Stimulated activated CD4-positive, alpha-beta T cell treated with anti-CD3 and anti-CD28 coated beads, Interleukin-1b, Interleukin-23, amount 100 ng/mL, for 1 hour (primary cell): Measurements from ENCODE around the gene KIAA0319L.

Experiments
- DNase-seq, 2 donors: peaks; one replicate each; pipeline ENCODE4 v3.0.0-alpha.2; 2020; ENCODE audit warnings: low read depth in 2 of 2

Gene KIAA0319L

GRCh38 chr1:35563166-35563565 lies 6.0 kb upstream of the KIAA0319L start:
- no peak for DNase-seq

GRCh38 chr1:35561972-35562680 lies 4.9 kb upstream of the KIAA0319L start:
- no peak for DNase-seq

GRCh38 chr1:35561297-35561971 lies 4.2 kb upstream of the KIAA0319L start:
- DNase-seq, result no peak

- no peak for DNase-seq
Observed at GRCh38 chr1:35560256-35561225, 3.3 kb upstream of the KIAA0319L start.

GRCh38 chr1:35559317-35559944 lies 2.2 kb upstream of the KIAA0319L start:
- no peak for DNase-seq

GRCh38 chr1:35558374-35559316 lies 1.4 kb upstream of the KIAA0319L start:
- no peak for DNase-seq

GRCh38 chr1:35557611-35558373 lies 589 bp upstream of the KIAA0319L start, which contains the start of gene NCDN:
TSS of gene NCDN (plus strand) at chr1:35557799. CDS start at chr1:35558191, 392 bp downstream.
- DNase-seq, result peak; percentile 83 to 89

GRCh38 chr1:35556484-35557117 lies 602 bp downstream of the KIAA0319L start:
- no peak for DNase-seq

- DNase-seq, result no peak
Observed at GRCh38 chr1:35555601-35556477, 1.4 kb downstream of the KIAA0319L start.

GRCh38 chr1:35555212-35555584 lies 2.0 kb downstream of the KIAA0319L start:
- no peak for DNase-seq

GRCh38 chr1:35554266-35555211 lies 2.7 kb downstream of the KIAA0319L start:
- DNase-seq, result no peak

GRCh38 chr1:35553851-35554250 lies 3.4 kb downstream of the KIAA0319L start:
- no peak for DNase-seq

GRCh38 chr1:35546614-35547013 lies 10.6 kb downstream of the KIAA0319L start:
- DNase-seq, result no peak

- DNase-seq, result no peak
Observed at GRCh38 chr1:35544976-35545375, 12.2 kb downstream of the KIAA0319L start.

- no peak for DNase-seq
Observed at GRCh38 chr1:35539824-35540261, 17.4 kb downstream of the KIAA0319L start.

GRCh38 chr1:35539073-35539823 lies 18.0 kb downstream of the KIAA0319L start:
- DNase-seq, result no peak
